Liver (tissue), 3 donors: ENCODE measurements around the gene OAS1.

Experiments used
- ATF3 ChIP-seq: IDR thresholded peaks from 2 replicates; pipeline ENCODE4 v1.6.1; 2016; ENCODE audit warnings: antibody characterized with exemption
- CTCF ChIP-seq: fragments of 150-350 bp; IDR thresholded peaks from 2 replicates; pipeline ENCODE4 v1.5.1; 2017; ENCODE audit warnings: improper control_type of control experiment, low read depth, low read length; ENCODE audit not compliant: missing input control
- EGR1 ChIP-seq, 2 donors: IDR thresholded peaks; 2 replicates each; pipeline ENCODE4 v1.6.1; 2016 to 2018; ENCODE audit warnings: antibody characterized with exemption in 2 of 2, low read depth in 2 of 2
- FOXA1 ChIP-seq: IDR thresholded peaks from 2 replicates; pipeline ENCODE4 v1.6.1; 2016; ENCODE audit warnings: antibody characterized with exemption
- HNF4G ChIP-seq: IDR thresholded peaks from 2 replicates; pipeline ENCODE4 v1.6.1; 2016; ENCODE audit warnings: antibody characterized with exemption
- JUND ChIP-seq, 2 donors: IDR thresholded peaks; 2 replicates each; pipeline ENCODE4 v1.6.1; 2016; ENCODE audit warnings: antibody characterized with exemption in 2 of 2
- MAX ChIP-seq: IDR thresholded peaks from 2 replicates; pipeline ENCODE4 v1.6.1; 2016; ENCODE audit warnings: antibody characterized with exemption
- REST ChIP-seq: IDR thresholded peaks from 2 replicates; pipeline ENCODE4 v1.6.1; 2016; ENCODE audit warnings: antibody characterized with exemption, mild to moderate bottlenecking
- RXRA ChIP-seq, 2 donors: IDR thresholded peaks; 2 replicates each; pipeline ENCODE4 v1.6.1; 2017 to 2018; ENCODE audit warnings: antibody characterized with exemption in 2 of 2, mild to moderate bottlenecking in 1 of 2
- SP1 ChIP-seq: IDR thresholded peaks from 2 replicates; pipeline ENCODE4 v1.6.1; 2018; ENCODE audit warnings: antibody characterized with exemption, mild to moderate bottlenecking
- TAF1 ChIP-seq: conservative IDR thresholded peaks from 2 replicates; pipeline ENCODE4 v1.6.1; 2016; ENCODE audit warnings: antibody characterized with exemption, mild to moderate bottlenecking
- YY1 ChIP-seq: IDR thresholded peaks from 2 replicates; pipeline ENCODE4 v1.6.1; 2016; ENCODE audit warnings: antibody characterized with exemption, mild to moderate bottlenecking
- ZBTB33 ChIP-seq: IDR thresholded peaks from 2 replicates; pipeline ENCODE4 v1.6.1; 2016; ENCODE audit warnings: antibody characterized with exemption
- donor health status: healthy.
- donor health status: healthy.

- no peak for TF ChIP-seq CTCF
- no peak for TF ChIP-seq YY1
- no peak for TF ChIP-seq ZBTB33
- TF ChIP-seq FOXA1, result no peak
- TF ChIP-seq ATF3, result no peak
- TF ChIP-seq JUND (IDR thresholded peaks at IDR 0.05), result no peak
- TF ChIP-seq SP1, result no peak
- no peak for TF ChIP-seq MAX
- TF ChIP-seq TAF1, result no peak
- TF ChIP-seq EGR1 (IDR thresholded peaks at IDR 0.05; ENCODE audit: low read depth in 2 of 2), result no peak
- no peak for TF ChIP-seq RXRA (IDR thresholded peaks at IDR 0.05)
- no peak for TF ChIP-seq HNF4G
- TF ChIP-seq REST, result no peak
Measured at GRCh38 chr12:112894128-112894527, 12.6 kb upstream of the OAS1 start.
